NCI-H128 (cell line): Measurements from ENCODE around the gene CXXC5.
"Not testable (repeated sequence)": the region's sequence is repeated elsewhere in the genome, so short reads cannot be mapped to it uniquely, and the experiment has no call there.

Source experiments
- DNase-seq: peaks from one replicate; lab custom pipeline; 2025; ENCODE audit not compliant: unreplicated experiment; lab: John Stamatoyannopoulos, UW

CXXC5 gene

GRCh38 chr5:139648205-139649081 is at the start of gene CXXC5:
Gene CXXC5 (plus strand): TSS chr5:139648349. CDS start chr5:139680524, 32,175 bp downstream.
- peak; percentile 48 for DNase-seq

- not testable (repeated sequence) for DNase-seq
Measured at GRCh38 chr5:139598601-139598965, 49.6 kb upstream of the CXXC5 start.

- no peak for DNase-seq
Measured at GRCh38 chr5:139600336-139600949, 47.7 kb upstream of the CXXC5 start.

GRCh38 chr5:139601429-139601828 is 46.7 kb upstream of the CXXC5 start:
- DNase-seq: no peak

- DNase-seq: not testable (repeated sequence)
Measured at GRCh38 chr5:139601948-139602347, 46.2 kb upstream of the CXXC5 start.

GRCh38 chr5:139605887-139606286 is 42.3 kb upstream of the CXXC5 start:
- no peak for DNase-seq

- DNase-seq: no peak
Measured at GRCh38 chr5:139611703-139612584, 36.2 kb upstream of the CXXC5 start.

- no peak for DNase-seq
Measured at GRCh38 chr5:139619861-139620260, 28.3 kb upstream of the CXXC5 start.

- DNase-seq: not testable (repeated sequence)
Measured at GRCh38 chr5:139625398-139625797, 22.8 kb upstream of the CXXC5 start.

GRCh38 chr5:139630855-139631254 is 17.3 kb upstream of the CXXC5 start:
- DNase-seq: no peak

- DNase-seq: no peak
Measured at GRCh38 chr5:139631520-139632165, 16.5 kb upstream of the CXXC5 start.

- DNase-seq: peak; percentile 24
Measured at GRCh38 chr5:139633295-139634027, 14.7 kb upstream of the CXXC5 start.

- no peak for DNase-seq
Measured at GRCh38 chr5:139634028-139634325, 14.2 kb upstream of the CXXC5 start.

- no peak for DNase-seq
Measured at GRCh38 chr5:139634541-139634940, 13.6 kb upstream of the CXXC5 start.

- DNase-seq: no peak
Measured at GRCh38 chr5:139635191-139635590, 13.0 kb upstream of the CXXC5 start.

GRCh38 chr5:139635606-139636206 is 12.4 kb upstream of the CXXC5 start:
- DNase-seq: peak; percentile 16

- no peak for DNase-seq
Measured at GRCh38 chr5:139636207-139636792, 11.8 kb upstream of the CXXC5 start.

GRCh38 chr5:139636975-139637408 is 11.2 kb upstream of the CXXC5 start:
- no peak for DNase-seq

- peak; percentile 29 for DNase-seq
Measured at GRCh38 chr5:139637438-139638089, 10.6 kb upstream of the CXXC5 start.
